HG03025 (cell line): ENCODE measurements around the gene NELFCD.
"Not testable (repeated sequence)": the region's sequence is repeated elsewhere in the genome, so short reads cannot be mapped to it uniquely, and the experiment has no call there.

ENCODE experiments used
- ATAC-seq: cut with Tn5 transposase; IDR thresholded peaks from one replicate; pipeline ENCODE4 v1.9.1; 2021; ENCODE audit warnings: mild to moderate bottlenecking, moderate library complexity; ENCODE audit not compliant: unreplicated experiment, low FRiP score

NELFCD gene

GRCh38 chr20:58980711-58981627, at the start of gene NELFCD:
Gene NELFCD (plus strand): TSS chr20:58981256. CDS start chr20:58981310, 54 bp downstream.
- peak; percentile 65 for ATAC-seq

- no peak for ATAC-seq
Observed at GRCh38 chr20:58932170-58932569, 48.9 kb upstream of the NELFCD start.

- ATAC-seq = no peak
Observed at GRCh38 chr20:58938078-58938477, 43.0 kb upstream of the NELFCD start.

GRCh38 chr20:58938541-58938940, 42.5 kb upstream of the NELFCD start:
- ATAC-seq = no peak

- ATAC-seq = no peak
Observed at GRCh38 chr20:58941471-58941870, 39.6 kb upstream of the NELFCD start.

- no peak for ATAC-seq
Observed at GRCh38 chr20:58942549-58942948, 38.5 kb upstream of the NELFCD start.

- no peak for ATAC-seq
Observed at GRCh38 chr20:58944610-58945009, 36.4 kb upstream of the NELFCD start.

GRCh38 chr20:58945965-58946631, 35.0 kb upstream of the NELFCD start:
- ATAC-seq = no peak

- not testable (repeated sequence) for ATAC-seq
Observed at GRCh38 chr20:58947797-58948388, 33.2 kb upstream of the NELFCD start.

GRCh38 chr20:58950603-58951002, 30.5 kb upstream of the NELFCD start:
- ATAC-seq = no peak

GRCh38 chr20:58953050-58953449, 28.0 kb upstream of the NELFCD start:
- ATAC-seq = no peak

- no peak for ATAC-seq
Observed at GRCh38 chr20:58956078-58956477, 25.0 kb upstream of the NELFCD start.

GRCh38 chr20:58959652-58960051, 21.4 kb upstream of the NELFCD start:
- ATAC-seq = no peak

- ATAC-seq = no peak
Observed at GRCh38 chr20:58963060-58963584, 17.9 kb upstream of the NELFCD start.

GRCh38 chr20:58963922-58964321, 17.1 kb upstream of the NELFCD start:
- not testable (repeated sequence) for ATAC-seq

- no peak for ATAC-seq
Observed at GRCh38 chr20:58965270-58966064, 15.6 kb upstream of the NELFCD start.

- ATAC-seq = no peak
Observed at GRCh38 chr20:58967652-58968429, 13.2 kb upstream of the NELFCD start.

GRCh38 chr20:58969439-58969838, 11.6 kb upstream of the NELFCD start:
- ATAC-seq = no peak

GRCh38 chr20:58970146-58970545, 10.9 kb upstream of the NELFCD start:
- ATAC-seq = no peak
